Gastroesophageal sphincter (tissue), 4 donors: ENCODE data around the gene HS3ST3B1. TPM values are rescaled to one million over a fixed set of nuclear protein-coding genes. Genes with fewer than 3 reads are reported as not detected.
A peak's percentile ranks its signal among the peaks of the same experiment; 100 is the strongest.

Source experiments
- ATAC-seq: fragments of 150-250 bp; one replicate; pipeline ENCODE4 v1.9.1; 2016; ENCODE audit warnings: mild to moderate bottlenecking, moderate library complexity
- H3K27ac ChIP-seq, 4 donors: fragments of 200-600 bp; sonication (generic) in 3 of 4; 1 replicate in 3 of 4; 2 replicates in 1 of 4; pipeline ENCODE4 v1.5.1; 2016 to 2019
- H3K27me3 ChIP-seq: fragments of 200-600 bp; sonication (generic); one replicate; pipeline ENCODE4 v1.5.1; 2019
- H3K36me3 ChIP-seq, 2 donors: fragments of 200-600 bp; sonication (generic); one replicate each; pipeline ENCODE4 v1.5.1; 2019; ENCODE audit warnings: control low read depth in 1 of 2
- H3K4me1 ChIP-seq, 3 donors: fragments of 200-600 bp; sonication (generic); 1 replicate in 2 of 3; 2 replicates in 1 of 3; pipeline ENCODE4 v1.5.1; 2016 to 2019; ENCODE audit warnings: control low read depth in 2 of 3
- H3K4me3 ChIP-seq, 2 donors: fragments of 200-600 bp; sonication (generic); one replicate each; pipeline ENCODE4 v1.5.1; 2019; ENCODE audit warnings: mild to moderate bottlenecking in 1 of 2, moderate library complexity in 1 of 2
- H3K9me3 ChIP-seq, 3 donors: fragments of 200-600 bp; sonication (generic); one replicate each; pipeline ENCODE4 v1.5.1; 2017 to 2019; ENCODE audit warnings: control low read depth in 2 of 3
- CTCF ChIP-seq, 4 experiments: fragments of 200-600 bp in 2 of 4; fragments of 450-650 bp in 2 of 4; sonication (generic) in 1 of 4; IDR thresholded peaks; one replicate each; pipeline ENCODE4 v1.5.1; 2017 to 2019; ENCODE audit warnings: antibody characterized with exemption in 4 of 4, mild to moderate bottlenecking in 2 of 4, moderate library complexity in 2 of 4
- EP300 ChIP-seq: sonication (generic); formaldehyde crosslinking; IDR thresholded peaks from one replicate; pipeline ENCODE4 v1.6.1; 2017; ENCODE audit warnings: antibody characterized with exemption, mild to moderate bottlenecking
- POLR2A ChIP-seq, 2 donors: fragments of 450-650 bp; IDR thresholded peaks; one replicate each; pipeline ENCODE4 v1.6.1; 2017; ENCODE audit warnings: antibody characterized with exemption in 2 of 2, mild to moderate bottlenecking in 2 of 2, moderate library complexity in 1 of 2
- POLR2AphosphoS5 ChIP-seq: sonication (generic); formaldehyde crosslinking; IDR thresholded peaks from one replicate; pipeline ENCODE4 v1.6.1; 2017; ENCODE audit warnings: antibody characterized with exemption
- WGBS, 2 donors: methylation state at CpG; one replicate each; pipeline ENCODE4 v1.1.5; 2018; ENCODE audit warnings: low coverage in 1 of 2; 5-methylcytosine and 5-hydroxymethylcytosine counted together
- total RNA-seq, 4 donors: library from RNA; depleted of rRNA; stranded (reverse); fragments of >200 nt; gene quantifications; one replicate each; pipeline ENCODE4 v1.1.0, GENCODE V29; 2016

HS3ST3B1 gene
- total RNA-seq, 4 donors from 2014 or later = 2.6 to 4.2 (median 3.1) TPM

- no peak overlapping the region for H3K27ac ChIP-seq
- H3K36me3 ChIP-seq = no peaks in the 10 kb centered on the region
- H3K4me3 ChIP-seq = no peak overlapping the region
- no peaks in the 10 kb centered on the region for H3K9me3 ChIP-seq
- TF ChIP-seq EP300 (no peak), POLR2AphosphoS5 (no peak), POLR2A (IDR thresholded peaks at IDR 0.05) (no peak), CTCF (IDR thresholded peaks at IDR 0.05) (no peak)
- H3K4me1 ChIP-seq = peaks cover 0 to 52% (median 18%) of the 10 kb centered on the region in 3 donors
- ATAC-seq = no peak
- peaks cover 76% of the 10 kb centered on the region for H3K27me3 ChIP-seq
Observed at GRCh38 chr17:14306596-14306995, 5.7 kb downstream of the HS3ST3B1 start.

- H3K36me3 ChIP-seq = no peaks in the 10 kb centered on the region
- no peak overlapping the region for H3K4me3 ChIP-seq
- WGBS, 2 donors = 58 to 60% methylated on average over 3 to 5 of the region's 5 CpGs
- no peak for TF ChIP-seq POLR2A (IDR thresholded peaks at IDR 0.05)
- no peak for TF ChIP-seq POLR2AphosphoS5
- TF ChIP-seq EP300 = no peak
- no peak for TF ChIP-seq CTCF (IDR thresholded peaks at IDR 0.05)
- H3K27ac ChIP-seq = no peak overlapping the region
- no peaks in the 10 kb centered on the region for H3K9me3 ChIP-seq
- peaks cover 68% of the 10 kb centered on the region for H3K27me3 ChIP-seq
- ATAC-seq = no peak
- H3K4me1 ChIP-seq = peaks cover 0 to 42% (median 12%) of the 10 kb centered on the region in 3 donors
Observed at GRCh38 chr17:14307560-14308024, 6.7 kb downstream of the HS3ST3B1 start.

- 19 to 32% methylated on average over 4 of the region's 4 CpGs for WGBS, 2 donors
- H3K9me3 ChIP-seq = no peaks in the 10 kb centered on the region
- no peak for ATAC-seq
- TF ChIP-seq EP300 (no peak), POLR2A (IDR thresholded peaks at IDR 0.05) (no peak), POLR2AphosphoS5 (no peak), CTCF (IDR thresholded peaks at IDR 0.05) (no peak)
- peak overlapping the region in 1 of 4 donors; percentile 72 for H3K27ac ChIP-seq
- H3K4me1 ChIP-seq = peaks cover 0 to 32% (median 8%) of the 10 kb centered on the region in 3 donors
- H3K27me3 ChIP-seq = peaks cover 58% of the 10 kb centered on the region
- peak overlapping the region; percentile 19 to 56 for H3K4me3 ChIP-seq
- no peaks in the 10 kb centered on the region for H3K36me3 ChIP-seq
Observed at GRCh38 chr17:14308636-14308964, 7.7 kb downstream of the HS3ST3B1 start.

- Histone ChIP-seq H3K4me3 (peak overlapping the region; percentile 19 to 56), H3K9me3 (no peaks in the 10 kb centered on the region), H3K27me3 (peaks cover 52% of the 10 kb centered on the region), H3K36me3 (no peaks in the 10 kb centered on the region), H3K4me1 (peaks cover 0 to 25% (median 4%) of the 10 kb centered on the region in 3 donors), H3K27ac (peak overlapping the region in 3 of 4 donors; percentile 34 to 72 (median 62))
- TF ChIP-seq EP300 (no peak), CTCF (IDR thresholded peaks at IDR 0.05) (no peak), POLR2AphosphoS5 (no peak), POLR2A (IDR thresholded peaks at IDR 0.05) (peak in 1 of 2 donors; percentile 10)
- 0 to 2% methylated on average over 4 to 12 of the region's 71 CpGs for WGBS, 2 donors
- ATAC-seq = peak; percentile 98
Observed at GRCh38 chr17:14308965-14309879, 8.3 kb downstream of the HS3ST3B1 start.

- peaks cover 0 to 22% (median 4%) of the 10 kb centered on the region in 3 donors for H3K4me1 ChIP-seq
- peaks cover 43% of the 10 kb centered on the region for H3K27me3 ChIP-seq
- peak overlapping the region; percentile 19 to 56 for H3K4me3 ChIP-seq
- no peak overlapping the region for H3K27ac ChIP-seq
- TF ChIP-seq POLR2AphosphoS5 (no peak), EP300 (no peak), CTCF (IDR thresholded peaks at IDR 0.05) (no peak), POLR2A (IDR thresholded peaks at IDR 0.05) (no peak)
- WGBS, 2 donors = 38 to 74% methylated on average over 3 to 4 of the region's 13 CpGs
- no peaks in the 10 kb centered on the region for H3K9me3 ChIP-seq
- H3K36me3 ChIP-seq = no peaks in the 10 kb centered on the region
- no peak for ATAC-seq
Observed at GRCh38 chr17:14310101-14310500, 9.2 kb downstream of the HS3ST3B1 start.
